GM23338 (cell line): ENCODE measurements around the gene PPIP5K1. TPM values are rescaled to one million over a fixed set of nuclear protein-coding genes. Genes with fewer than 3 reads are reported as not detected.

Experiments
- ATAC-seq: fragments of 200-7000 bp; cut with Tn5 transposase; 3 replicates; pipeline ENCODE4 v1.9.1; 2020
- DNase-seq: peaks from one replicate; pipeline ENCODE4 v3.0.0-alpha.2; 2015; ENCODE audit warnings: low spot score
- H2AFZ ChIP-seq: fragments of 200-600 bp; sonication (generic); 2 replicates; pipeline ENCODE4 v1.8.0; 2016; ENCODE audit warnings: antibody characterized with exemption, mild to moderate bottlenecking, moderate library complexity
- H3F3A ChIP-seq: fragments of 200-600 bp; sonication (generic); replicated peaks from 2 replicates; pipeline ENCODE4 v1.8.0; 2017; ENCODE audit warnings: antibody characterized with exemption, mixed run types, low read depth
- H3K27ac ChIP-seq: fragments of 200-600 bp; sonication (generic); 2 replicates; pipeline ENCODE4 v1.6.1; 2016; ENCODE audit warnings: low read depth
- H3K27me3 ChIP-seq: fragments of 200-600 bp; sonication (generic); 2 replicates; pipeline ENCODE4 v1.8.0; 2016; ENCODE audit warnings: mild to moderate bottlenecking, mixed run types, moderate library complexity; ENCODE audit not compliant: insufficient read depth
- H3K36me3 ChIP-seq: fragments of 200-600 bp; sonication (generic); 2 replicates; pipeline ENCODE4 v1.8.0; 2016; ENCODE audit warnings: mild to moderate bottlenecking; ENCODE audit not compliant: insufficient read depth
- H3K4me1 ChIP-seq: fragments of 200-600 bp; sonication (generic); 2 replicates; pipeline ENCODE4 v1.8.0; 2016; ENCODE audit warnings: mild to moderate bottlenecking, moderate library complexity; ENCODE audit not compliant: insufficient read depth
- H3K4me2 ChIP-seq: fragments of 200-600 bp; sonication (generic); 2 replicates; pipeline ENCODE4 v1.7.1; 2017; ENCODE audit warnings: mixed run types
- H3K4me3 ChIP-seq: fragments of 200-600 bp; sonication (generic); 2 replicates; pipeline ENCODE4 v1.6.1; 2016; ENCODE audit warnings: mixed run types
- H3K79me2 ChIP-seq: fragments of 200-600 bp; sonication (generic); replicated peaks from 2 replicates; pipeline ENCODE4 v1.8.0; 2017; ENCODE audit warnings: mild to moderate bottlenecking; ENCODE audit not compliant: insufficient read depth
- H3K9me2 ChIP-seq: fragments of 200-600 bp; sonication (generic); 2 replicates; pipeline ENCODE4 v1.8.0; 2017; ENCODE audit not compliant: insufficient read depth
- H4K20me1 ChIP-seq: fragments of 200-600 bp; sonication (generic); replicated peaks from 2 replicates; pipeline ENCODE4 v1.8.0; 2017; ENCODE audit warnings: mild to moderate bottlenecking; ENCODE audit not compliant: insufficient read depth
- H3K27ac Mint-ChIP-seq: 2 replicates; pipeline ENCODE4 v1.8.0; 2020; ENCODE audit warnings: inconsistent platforms, mild to moderate bottlenecking, moderate library complexity, mixed read lengths
- H3K27me3 Mint-ChIP-seq: 3 replicates; pipeline ENCODE4 v1.8.0; 2022; ENCODE audit warnings: low read depth, mild to moderate bottlenecking, moderate library complexity, mixed read lengths, inconsistent platforms; ENCODE audit not compliant: insufficient read depth, poor library complexity
- H3K36me3 Mint-ChIP-seq: 3 replicates; pipeline ENCODE4 v1.8.0; 2021; ENCODE audit warnings: low read depth, mild to moderate bottlenecking, inconsistent platforms, moderate library complexity, mixed read lengths
- H3K4me1 Mint-ChIP-seq: 3 replicates; pipeline ENCODE4 v1.8.0; 2020; ENCODE audit warnings: mild to moderate bottlenecking, inconsistent platforms, mixed read lengths
- H3K4me3 Mint-ChIP-seq: 3 replicates; pipeline ENCODE4 v1.8.0; 2021; ENCODE audit warnings: moderate library complexity, mild to moderate bottlenecking, inconsistent platforms, mixed read lengths
- H3K9me3 Mint-ChIP-seq: 3 replicates; pipeline ENCODE4 v1.8.0; 2020; ENCODE audit warnings: moderate library complexity, mild to moderate bottlenecking, inconsistent platforms, mixed read lengths
- JUNB ChIP-seq: IDR thresholded peaks from one replicate; pipeline ENCODE4 v1.6.1; 2016; ENCODE audit warnings: antibody characterized with exemption; ENCODE audit not compliant: unreplicated experiment
- NANOG ChIP-seq: IDR thresholded peaks from 2 replicates; pipeline ENCODE4 v1.6.1; 2016; ENCODE audit warnings: antibody characterized with exemption, borderline replicate concordance
- POLR2AphosphoS5 ChIP-seq: IDR thresholded peaks from 2 replicates; pipeline ENCODE4 v1.6.1; 2016; ENCODE audit warnings: antibody characterized with exemption, low read depth
- REST ChIP-seq: IDR thresholded peaks from one replicate; pipeline ENCODE4 v1.6.1; 2018; ENCODE audit warnings: antibody characterized with exemption; ENCODE audit not compliant: unreplicated experiment
- ZNF331 ChIP-seq: fragments of 250-450 bp; sonication (Bioruptor Pico); IDR thresholded peaks from 2 replicates; pipeline ENCODE4 v1.5.0; 2020; ENCODE audit warnings: low read depth, mild to moderate bottlenecking, moderate library complexity
- polyA plus RNA-seq: library from polyadenylated mRNA; unstranded; fragments of >200 nt; fragmentation: Nextera tagmentation; extraction: Ambion mirVana; gene quantifications from 2 replicates; pipeline ENCODE4 v1.2.1, GENCODE V29; 2016
- total RNA-seq: library from RNA; depleted of rRNA; stranded (reverse); fragments of >200 nt; shearing (Covaris generic); gene quantifications from 2 replicates; pipeline ENCODE4 v1.2.3, GENCODE V29; 2014
- TF ChIP-seq, protein P1 (sequence below): fragments of 250-450 bp; sonication (Bioruptor Pico); IDR thresholded peaks from 2 replicates; pipeline ENCODE4 v1.5.0; 2020; ENCODE audit warnings: mild to moderate bottlenecking, moderate library complexity

PPIP5K1 gene
- total and polyA plus RNA-seq, 2 experiments from 2014 or later: 5.8 to 23.5 TPM

DNA sequence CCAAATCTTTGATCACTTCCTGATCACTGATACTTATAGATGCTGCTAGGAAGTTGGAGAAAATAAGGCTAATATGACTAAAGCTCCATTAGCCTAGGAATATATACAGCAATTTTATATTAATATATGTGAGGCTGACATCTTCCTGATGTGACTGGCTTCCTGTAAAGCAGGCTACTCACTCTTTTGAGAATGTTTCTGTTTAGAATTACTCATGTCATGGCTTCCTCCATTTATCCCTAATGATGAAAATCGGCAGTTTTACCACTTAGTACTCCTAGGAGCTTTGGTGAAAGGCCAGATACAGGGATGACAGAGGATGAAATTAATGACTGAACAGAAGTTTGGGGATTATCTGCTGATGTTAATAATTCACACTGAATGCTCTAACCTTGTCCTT, 76.5 kb downstream of the PPIP5K1 start:
- H3K27me3 Mint-ChIP-seq: peaks cover 44% of the 10 kb centered on the region
- H3K27ac Mint-ChIP-seq: no peak overlapping the region

More for the DNA sequence above, 76.5 kb downstream of the PPIP5K1 start:
- H3K36me3 Mint-ChIP-seq: no peaks in the 10 kb centered on the region; the same call in 2 of the 3 replicates
- no peak overlapping the region for H3K4me3 Mint-ChIP-seq
- Histone ChIP-seq H3K36me3 (no peaks in the 10 kb centered on the region), H3K27ac (no peak overlapping the region), H3K79me2 (no peaks in the 10 kb centered on the region), H2AFZ (no peak overlapping the region), H4K20me1 (no peaks in the 10 kb centered on the region), H3K4me2 (no peak overlapping the region), H3K4me1 (peaks cover 39% of the 10 kb centered on the region), H3K9me2 (no peaks in the 10 kb centered on the region), H3K4me3 (no peak overlapping the region), H3F3A (peaks cover 11% of the 10 kb centered on the region), H3K27me3 (peaks cover 57% of the 10 kb centered on the region)
- ATAC-seq (no peak), DNase-seq (no peak)
- H3K9me3 Mint-ChIP-seq: no peaks in the 10 kb centered on the region
- peaks cover 56% of the 10 kb centered on the region for H3K4me1 Mint-ChIP-seq
- no peak for TF ChIP-seq POLR2AphosphoS5
- no peak for TF ChIP-seq REST
- TF ChIP-seq NANOG: no peak
- TF ChIP-seq, protein P1, sequence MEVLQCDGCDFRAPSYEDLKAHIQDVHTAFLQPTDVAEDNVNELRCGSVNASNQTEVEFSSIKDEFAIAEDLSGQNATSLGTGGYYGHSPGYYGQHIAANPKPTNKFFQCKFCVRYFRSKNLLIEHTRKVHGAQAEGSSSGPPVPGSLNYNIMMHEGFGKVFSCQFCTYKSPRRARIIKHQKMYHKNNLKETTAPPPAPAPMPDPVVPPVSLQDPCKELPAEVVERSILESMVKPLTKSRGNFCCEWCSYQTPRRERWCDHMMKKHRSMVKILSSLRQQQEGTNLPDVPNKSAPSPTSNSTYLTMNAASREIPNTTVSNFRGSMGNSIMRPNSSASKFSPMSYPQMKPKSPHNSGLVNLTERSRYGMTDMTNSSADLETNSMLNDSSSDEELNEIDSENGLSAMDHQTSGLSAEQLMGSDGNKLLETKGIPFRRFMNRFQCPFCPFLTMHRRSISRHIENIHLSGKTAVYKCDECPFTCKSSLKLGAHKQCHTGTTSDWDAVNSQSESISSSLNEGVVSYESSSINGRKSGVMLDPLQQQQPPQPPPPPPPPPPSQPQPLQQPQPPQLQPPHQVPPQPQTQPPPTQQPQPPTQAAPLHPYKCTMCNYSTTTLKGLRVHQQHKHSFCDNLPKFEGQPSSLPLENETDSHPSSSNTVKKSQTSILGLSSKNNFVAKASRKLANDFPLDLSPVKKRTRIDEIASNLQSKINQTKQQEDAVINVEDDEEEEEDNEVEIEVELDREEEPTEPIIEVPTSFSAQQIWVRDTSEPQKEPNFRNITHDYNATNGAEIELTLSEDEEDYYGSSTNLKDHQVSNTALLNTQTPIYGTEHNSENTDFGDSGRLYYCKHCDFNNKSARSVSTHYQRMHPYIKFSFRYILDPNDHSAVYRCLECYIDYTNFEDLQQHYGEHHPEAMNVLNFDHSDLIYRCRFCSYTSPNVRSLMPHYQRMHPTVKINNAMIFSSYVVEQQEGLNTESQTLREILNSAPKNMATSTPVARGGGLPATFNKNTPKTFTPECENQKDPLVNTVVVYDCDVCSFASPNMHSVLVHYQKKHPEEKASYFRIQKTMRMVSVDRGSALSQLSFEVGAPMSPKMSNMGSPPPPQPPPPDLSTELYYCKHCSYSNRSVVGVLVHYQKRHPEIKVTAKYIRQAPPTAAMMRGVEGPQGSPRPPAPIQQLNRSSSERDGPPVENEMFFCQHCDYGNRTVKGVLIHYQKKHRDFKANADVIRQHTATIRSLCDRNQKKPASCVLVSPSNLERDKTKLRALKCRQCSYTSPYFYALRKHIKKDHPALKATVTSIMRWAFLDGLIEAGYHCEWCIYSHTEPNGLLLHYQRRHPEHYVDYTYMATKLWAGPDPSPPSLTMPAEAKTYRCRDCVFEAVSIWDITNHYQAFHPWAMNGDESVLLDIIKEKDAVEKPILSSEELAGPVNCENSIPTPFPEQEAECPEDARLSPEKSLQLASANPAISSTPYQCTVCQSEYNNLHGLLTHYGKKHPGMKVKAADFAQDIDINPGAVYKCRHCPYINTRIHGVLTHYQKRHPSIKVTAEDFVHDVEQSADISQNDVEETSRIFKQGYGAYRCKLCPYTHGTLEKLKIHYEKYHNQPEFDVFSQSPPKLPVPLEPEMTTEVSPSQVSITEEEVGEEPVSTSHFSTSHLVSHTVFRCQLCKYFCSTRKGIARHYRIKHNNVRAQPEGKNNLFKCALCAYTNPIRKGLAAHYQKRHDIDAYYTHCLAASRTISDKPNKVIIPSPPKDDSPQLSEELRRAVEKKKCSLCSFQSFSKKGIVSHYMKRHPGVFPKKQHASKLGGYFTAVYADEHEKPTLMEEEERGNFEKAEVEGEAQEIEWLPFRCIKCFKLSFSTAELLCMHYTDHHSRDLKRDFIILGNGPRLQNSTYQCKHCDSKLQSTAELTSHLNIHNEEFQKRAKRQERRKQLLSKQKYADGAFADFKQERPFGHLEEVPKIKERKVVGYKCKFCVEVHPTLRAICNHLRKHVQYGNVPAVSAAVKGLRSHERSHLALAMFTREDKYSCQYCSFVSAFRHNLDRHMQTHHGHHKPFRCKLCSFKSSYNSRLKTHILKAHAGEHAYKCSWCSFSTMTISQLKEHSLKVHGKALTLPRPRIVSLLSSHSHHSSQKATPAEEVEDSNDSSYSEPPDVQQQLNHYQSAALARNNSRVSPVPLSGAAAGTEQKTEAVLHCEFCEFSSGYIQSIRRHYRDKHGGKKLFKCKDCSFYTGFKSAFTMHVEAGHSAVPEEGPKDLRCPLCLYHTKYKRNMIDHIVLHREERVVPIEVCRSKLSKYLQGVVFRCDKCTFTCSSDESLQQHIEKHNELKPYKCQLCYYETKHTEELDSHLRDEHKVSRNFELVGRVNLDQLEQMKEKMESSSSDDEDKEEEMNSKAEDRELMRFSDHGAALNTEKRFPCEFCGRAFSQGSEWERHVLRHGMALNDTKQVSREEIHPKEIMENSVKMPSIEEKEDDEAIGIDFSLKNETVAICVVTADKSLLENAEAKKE: no peak
- no peak for TF ChIP-seq JUNB
- no peak for TF ChIP-seq ZNF331 (CRISPR knock-in tag)
